ENCODE measurements around the gene TMEM212. TPM values are rescaled to one million over a fixed set of nuclear protein-coding genes. Genes with fewer than 3 reads are reported as not detected.

The TMEM212 gene
- total RNA-seq, 4 donors from 2014 or later, result not detected

GRCh38 chr3:171807806-171808205, 35.3 kb upstream of the TMEM212 start:
- H3K4me1 ChIP-seq, result peaks cover 44 to 67% (median 57%) of the 10 kb centered on the region in 4 donors
- DNase-seq (ENCODE audit: extremely low spot score), result no peak
- 95% methylated on average over 6 of the region's 6 CpGs for WGBS
- no peak for TF ChIP-seq POLR2AphosphoS5 (IDR thresholded peaks at IDR 0.05)
- no peak for TF ChIP-seq EP300 (IDR thresholded peaks at IDR 0.05)
- TF ChIP-seq CTCF (IDR thresholded peaks at IDR 0.05), result no peak
- no peak for TF ChIP-seq POLR2A (IDR thresholded peaks at IDR 0.05; ENCODE audit: low read depth)
- no peaks in the 10 kb centered on the region for H3K27me3 ChIP-seq
- intact Hi-C loops (cut with DNase I), result no loop called here
- no peak overlapping the region for H3K4me3 ChIP-seq
- no peaks in the 10 kb centered on the region for H3K9me3 ChIP-seq
- no peaks in the 10 kb centered on the region for H3K36me3 ChIP-seq
- H3K27ac ChIP-seq (replicated peaks in 1 of 4), result peak overlapping the region; percentile 4 to 88 (median 80)

GRCh38 chr3:171809611-171809860, 33.6 kb upstream of the TMEM212 start:
- H3K36me3 ChIP-seq, result no peaks in the 10 kb centered on the region
- H3K9me3 ChIP-seq, result no peaks in the 10 kb centered on the region
- intact Hi-C loops (cut with DNase I), result no loop called here
- H3K27me3 ChIP-seq, result no peaks in the 10 kb centered on the region
- TF ChIP-seq EP300 (IDR thresholded peaks at IDR 0.05) (no peak), POLR2A (IDR thresholded peaks at IDR 0.05; ENCODE audit: low read depth) (no peak), CTCF (IDR thresholded peaks at IDR 0.05) (no peak), POLR2AphosphoS5 (IDR thresholded peaks at IDR 0.05) (no peak)
- H3K4me1 ChIP-seq, result peaks cover 31 to 52% (median 48%) of the 10 kb centered on the region in 4 donors
- no peak for DNase-seq (ENCODE audit: extremely low spot score)
- 0% methylated on average over 7 of the region's 11 CpGs for WGBS
- peak overlapping the region; percentile 88 to 94 (median 92) for H3K27ac ChIP-seq (replicated peaks in 1 of 4)
- peak overlapping the region; percentile 67 to 79 (median 72) for H3K4me3 ChIP-seq

- TF ChIP-seq POLR2AphosphoS5 (IDR thresholded peaks at IDR 0.05) (peak; percentile 47 to 79), POLR2A (IDR thresholded peaks at IDR 0.05; ENCODE audit: low read depth) (peak; percentile 40), CTCF (IDR thresholded peaks at IDR 0.05) (no peak), EP300 (IDR thresholded peaks at IDR 0.05) (no peak)
- intact Hi-C loops (cut with DNase I), result loop anchor here (10.0 kb wide), 1 partner anchor 255 kb away; no protein-coding TSS in a partner anchor
- H3K27ac ChIP-seq (replicated peaks in 1 of 4), result peak within 1 kb of the TSS; percentile 88 to 94 (median 92)
- peaks cover 27 to 47% (median 43%) of the 10 kb centered on the region in 4 donors for H3K4me1 ChIP-seq
- no peaks in the 10 kb centered on the region for H3K27me3 ChIP-seq
- peak within 1 kb of the TSS; percentile 67 to 79 (median 72) for H3K4me3 ChIP-seq
- no peaks in the 10 kb centered on the region for H3K36me3 ChIP-seq
- WGBS, result 0% methylated on average over 7 of the region's 78 CpGs
- DNase-seq (ENCODE audit: extremely low spot score), result peak; percentile 96
- no peaks in the 10 kb centered on the region for H3K9me3 ChIP-seq
Observed at GRCh38 chr3:171809861-171810628, 33.1 kb upstream of the TMEM212 start, which contains the start of gene PLD1. PLD1 (minus strand) TSS chr3:171810483; CDS start chr3:171738051, 72,432 bp downstream.

- DNase-seq (ENCODE audit: extremely low spot score), result no peak
- peaks cover 21 to 40% (median 36%) of the 10 kb centered on the region in 4 donors for H3K4me1 ChIP-seq
Observed at GRCh38 chr3:171810629-171811294, 32.4 kb upstream of the TMEM212 start.

More at GRCh38 chr3:171810629-171811294, 32.4 kb upstream of the TMEM212 start:
- peak overlapping the region; percentile 67 to 79 (median 72) for H3K4me3 ChIP-seq
- no peaks in the 10 kb centered on the region for H3K36me3 ChIP-seq
- no peaks in the 10 kb centered on the region for H3K27me3 ChIP-seq
- TF ChIP-seq POLR2A (IDR thresholded peaks at IDR 0.05; ENCODE audit: low read depth) (no peak), POLR2AphosphoS5 (IDR thresholded peaks at IDR 0.05) (no peak), EP300 (IDR thresholded peaks at IDR 0.05) (no peak), CTCF (IDR thresholded peaks at IDR 0.05) (no peak)
- H3K27ac ChIP-seq (replicated peaks in 1 of 4), result peak overlapping the region; percentile 88 to 94 (median 92)
- intact Hi-C loops (cut with DNase I), result loop anchor here (10.0 kb wide), 1 partner anchor 254 kb away; no protein-coding TSS in a partner anchor
- no peaks in the 10 kb centered on the region for H3K9me3 ChIP-seq
- WGBS, result 23% methylated on average over 22 of the region's 22 CpGs
